H1 (cell line): Measurements from ENCODE around the gene FOXQ1. TPM values are rescaled to one million over a fixed set of nuclear protein-coding genes. Genes with fewer than 3 reads are reported as not detected.

Source experiments
- ASH2L ChIP-seq: fragments of 200-600, 300-600 bp; sonication (generic); IDR thresholded peaks from one replicate; pipeline ENCODE4 v1.7.1; 2017; ENCODE audit warnings: low read length
- BACH1 ChIP-seq: IDR thresholded peaks from 2 replicates; pipeline ENCODE4 v1.6.1; 2012; ENCODE audit warnings: low read length, improper control_type of control experiment
- CHD7 ChIP-seq: fragments of 300-600 bp; sonication (generic); IDR thresholded peaks from 2 replicates; pipeline ENCODE4 v1.7.1; 2012; ENCODE audit warnings: low read length, moderate library complexity, mild to moderate bottlenecking, inconsistent platforms; ENCODE audit not compliant: insufficient replicate concordance
- KDM4A ChIP-seq: IDR thresholded peaks from one replicate; pipeline ENCODE4 v1.7.1; 2012; ENCODE audit warnings: low read depth, mild to moderate bottlenecking, moderate library complexity, low read length, inconsistent platforms; ENCODE audit not compliant: severe bottlenecking
- MAX ChIP-seq: IDR thresholded peaks from 2 replicates; pipeline ENCODE4 v1.6.1; 2012; ENCODE audit warnings: inconsistent platforms
- POU5F1 ChIP-seq: IDR thresholded peaks from 2 replicates; pipeline ENCODE4 v1.6.1; 2011; ENCODE audit warnings: low read depth, mild to moderate bottlenecking, low read length, moderate library complexity
- SUZ12 ChIP-seq: fragments of 200-600 bp; sonication (generic); IDR thresholded peaks from 2 replicates; pipeline ENCODE4 v1.6.1; 2012; ENCODE audit warnings: mild to moderate bottlenecking, inconsistent platforms, low read length, moderate library complexity, mixed read lengths
- polyA plus RNA-seq, 7 experiments: library from polyadenylated mRNA; depleted of rRNA in 3 of 7; stranded (reverse) in 5 of 7; unstranded in 2 of 7; fragments of >200 nt in 5 of 7; fragments of 200-250 nt in 2 of 7; gene quantifications; 1 replicate in 5 of 7; 2 replicates in 1 of 7; 4 replicates in 1 of 7; pipeline versions ENCODE4 v1.2.1 to v1.2.3, GENCODE V29; 2011 to 2013; ENCODE audit warnings: missing spikeins in 2 of 7, mixed read lengths in 2 of 7
- total RNA-seq: library from RNA; stranded (reverse); fragmentation: NEBNext Ultra II Directional; extraction: Animal tissue kit (Norgen Biotek cat#: 25700); gene quantifications from 2 replicates; pipeline ENCODE4 v1.2.1, GENCODE V29; 2021

Gene FOXQ1
- total and polyA plus RNA-seq, 2 of the 8 experiments (the other 6 are each of a cell fraction or from before 2014, with no cell fraction given): 0.03 TPM; not detected in 1

- TF ChIP-seq KDM4A (peak; percentile 72), SUZ12 (peak; percentile 98), ASH2L (no peak), MAX (peak; percentile 19; the same call in 1 of the 2 replicates), CHD7 (no peak), BACH1 (no peak), POU5F1 (no peak)
These were observed 822 bp downstream of the FOXQ1 start (continued) for GRCh38 chr6:1312473-1313367.
